ENCODE measurements around the gene IFITM2.

The IFITM2 gene

DNA sequence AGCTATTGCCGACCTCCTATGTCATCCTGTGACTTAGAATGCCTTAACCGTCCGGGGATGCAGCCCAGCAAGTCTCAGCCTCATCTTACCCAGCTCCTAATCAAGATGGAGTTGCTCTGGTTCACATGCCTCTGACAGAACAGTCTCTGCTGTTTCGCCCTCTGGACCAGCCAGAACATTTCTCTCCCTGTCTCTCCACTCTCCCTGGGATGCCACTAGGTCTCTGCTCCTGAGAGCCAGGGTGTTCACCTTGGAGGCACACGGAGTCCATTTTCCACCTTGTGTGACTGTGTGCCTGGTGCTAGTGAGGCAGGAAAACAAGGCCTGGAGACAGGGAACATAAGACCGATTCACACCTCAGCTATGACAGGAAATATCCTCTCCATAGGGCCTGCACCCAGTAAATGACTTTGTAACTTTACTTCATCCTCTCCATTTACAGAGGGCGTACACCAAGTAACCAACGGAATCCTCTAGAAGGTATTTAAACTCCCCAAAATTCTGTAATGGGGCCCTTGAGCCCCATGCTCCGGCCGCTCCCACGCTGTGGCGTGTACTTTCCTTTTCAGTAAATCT is 44.9 kb downstream of the IFITM2 start:
- H3K4me3 Mint-ChIP-seq, result no peak overlapping the region

DNA sequence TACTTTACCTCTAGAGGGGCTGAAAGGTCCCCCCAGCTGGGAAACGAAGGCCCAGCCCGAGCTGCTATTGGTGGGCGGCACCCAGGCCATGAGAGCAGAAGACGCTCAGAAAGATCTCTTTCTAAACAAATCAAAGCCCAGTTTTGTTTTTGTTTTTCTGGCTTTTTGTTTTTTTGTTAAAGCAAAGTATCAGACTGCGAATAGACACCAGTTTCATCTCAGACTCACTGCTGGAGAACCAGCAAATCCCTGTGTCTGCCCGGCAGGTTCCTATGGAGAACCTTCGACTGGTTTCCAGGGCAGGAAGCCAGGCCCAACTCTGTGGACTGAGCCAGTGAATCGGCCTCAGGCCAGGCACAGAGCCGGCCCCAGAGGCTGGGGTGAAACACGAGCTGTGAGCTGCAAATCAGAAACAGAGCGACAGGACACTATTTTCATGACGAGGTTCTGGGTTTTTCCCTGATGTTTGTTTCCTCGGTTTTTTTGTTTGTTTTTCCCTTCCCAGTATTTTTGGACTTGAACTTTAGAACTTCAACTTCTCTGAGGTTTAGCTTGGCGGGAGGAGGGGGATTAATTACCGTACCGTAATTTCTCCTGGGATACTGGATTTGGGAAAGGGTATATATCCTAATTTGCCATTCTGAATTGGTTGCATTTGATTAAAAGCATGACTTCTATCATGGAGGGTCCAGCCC is 45.7 kb downstream of the IFITM2 start:
- peaks cover 59% of the 10 kb centered on the region for H3K4me1 Mint-ChIP-seq
- peak overlapping the region; percentile 92 for H3K27ac Mint-ChIP-seq
- H3K9me3 Mint-ChIP-seq, result peaks cover 3% of the 10 kb centered on the region
- no peaks in the 10 kb centered on the region for H3K36me3 Mint-ChIP-seq (ENCODE audit: low read depth)
- H3K4me3 Mint-ChIP-seq, result peak overlapping the region; percentile 40
- peaks cover 11% of the 10 kb centered on the region for H3K27me3 Mint-ChIP-seq (ENCODE audit: low read depth, poor library complexity)
- no peak for DNase-seq
- TF ChIP-seq, protein P1, sequence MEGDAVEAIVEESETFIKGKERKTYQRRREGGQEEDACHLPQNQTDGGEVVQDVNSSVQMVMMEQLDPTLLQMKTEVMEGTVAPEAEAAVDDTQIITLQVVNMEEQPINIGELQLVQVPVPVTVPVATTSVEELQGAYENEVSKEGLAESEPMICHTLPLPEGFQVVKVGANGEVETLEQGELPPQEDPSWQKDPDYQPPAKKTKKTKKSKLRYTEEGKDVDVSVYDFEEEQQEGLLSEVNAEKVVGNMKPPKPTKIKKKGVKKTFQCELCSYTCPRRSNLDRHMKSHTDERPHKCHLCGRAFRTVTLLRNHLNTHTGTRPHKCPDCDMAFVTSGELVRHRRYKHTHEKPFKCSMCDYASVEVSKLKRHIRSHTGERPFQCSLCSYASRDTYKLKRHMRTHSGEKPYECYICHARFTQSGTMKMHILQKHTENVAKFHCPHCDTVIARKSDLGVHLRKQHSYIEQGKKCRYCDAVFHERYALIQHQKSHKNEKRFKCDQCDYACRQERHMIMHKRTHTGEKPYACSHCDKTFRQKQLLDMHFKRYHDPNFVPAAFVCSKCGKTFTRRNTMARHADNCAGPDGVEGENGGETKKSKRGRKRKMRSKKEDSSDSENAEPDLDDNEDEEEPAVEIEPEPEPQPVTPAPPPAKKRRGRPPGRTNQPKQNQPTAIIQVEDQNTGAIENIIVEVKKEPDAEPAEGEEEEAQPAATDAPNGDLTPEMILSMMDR (IDR thresholded peaks at IDR 0.05), result no peak

More for the DNA sequence above, 44.9 kb downstream of the IFITM2 start:
- Mint-ChIP-seq H3K9me3 (peaks cover 3% of the 10 kb centered on the region), H3K4me1 (peaks cover 59% of the 10 kb centered on the region), H3K27me3 (ENCODE audit: low read depth, poor library complexity) (peaks cover 11% of the 10 kb centered on the region), H3K36me3 (ENCODE audit: low read depth) (no peaks in the 10 kb centered on the region), H3K27ac (peak overlapping the region; percentile 92)
- TF ChIP-seq, protein P1 (IDR thresholded peaks at IDR 0.05), result no peak
- no peak for DNase-seq

DNA sequence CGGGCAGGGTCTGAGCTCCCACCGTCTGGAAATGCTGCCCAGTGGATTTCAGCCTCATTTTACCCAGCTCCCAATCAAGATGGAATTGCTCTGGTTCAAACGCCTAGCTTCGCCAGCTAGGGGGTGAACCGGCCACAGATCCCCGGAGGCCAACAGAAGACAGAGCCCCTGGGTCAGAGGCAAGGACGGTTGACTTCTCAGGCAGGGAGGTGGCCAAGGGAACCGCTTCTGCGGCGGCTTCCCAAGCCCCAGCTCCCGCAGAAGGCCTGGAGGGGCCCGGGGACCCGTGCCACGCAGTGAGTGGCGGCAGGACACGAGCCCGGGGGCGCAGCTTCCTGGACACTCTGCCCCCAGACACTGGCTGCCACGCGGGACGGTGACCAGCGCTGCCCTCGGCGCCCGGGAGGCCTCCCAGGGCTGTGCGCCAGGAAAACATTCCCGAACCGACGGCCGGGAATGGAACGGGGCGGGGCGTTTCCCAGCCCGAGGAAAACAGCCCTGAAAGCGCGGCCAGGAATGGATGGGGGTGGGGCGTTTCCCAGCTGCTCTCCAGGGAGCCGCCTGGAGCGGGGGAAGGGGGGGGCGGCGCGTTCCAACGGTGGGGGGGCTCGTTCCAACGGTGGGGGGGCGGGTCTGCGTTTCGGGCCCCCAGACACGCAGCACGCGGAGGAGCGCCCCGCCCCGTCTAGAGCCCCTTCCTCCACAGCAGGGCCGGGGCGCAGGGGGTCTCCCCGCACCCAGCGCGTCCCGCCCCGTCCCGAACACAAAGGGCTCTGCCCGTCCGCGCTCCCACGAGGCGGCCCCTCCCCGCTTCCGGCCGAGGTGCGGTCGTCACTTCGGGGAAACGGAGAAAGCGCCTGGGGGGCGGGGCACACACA is 48.2 kb downstream of the IFITM2 start:
- DNase-seq, result peak; percentile 92
- Mint-ChIP-seq H3K4me1 (peaks cover 41% of the 10 kb centered on the region), H3K27me3 (ENCODE audit: low read depth, poor library complexity) (peaks cover 5% of the 10 kb centered on the region), H3K27ac (peak overlapping the region; percentile 93), H3K9me3 (peaks cover 3% of the 10 kb centered on the region), H3K4me3 (peak overlapping the region; percentile 66), H3K36me3 (ENCODE audit: low read depth) (no peaks in the 10 kb centered on the region)
- TF ChIP-seq, protein P1 (IDR thresholded peaks at IDR 0.05), result no peak

DNA sequence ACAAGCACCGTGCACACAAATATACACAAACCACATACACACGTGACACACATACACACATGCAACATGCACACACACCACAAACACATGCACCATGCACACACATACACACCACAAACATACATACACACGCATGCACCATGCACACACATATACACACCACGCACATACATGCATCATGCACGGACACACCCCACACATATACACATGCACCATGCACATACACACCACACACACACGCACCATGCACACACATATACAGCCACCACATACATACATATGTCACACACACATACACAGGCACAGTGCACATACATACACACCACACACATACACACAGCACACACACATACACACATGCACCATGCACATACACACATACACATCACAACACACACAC is 49.0 kb downstream of the IFITM2 start:
- Mint-ChIP-seq H3K27ac (no peak overlapping the region), H3K36me3 (ENCODE audit: low read depth) (no peaks in the 10 kb centered on the region), H3K27me3 (ENCODE audit: low read depth, poor library complexity) (peaks cover under 1% of the 10 kb centered on the region), H3K4me3 (no peak overlapping the region), H3K9me3 (peaks cover under 1% of the 10 kb centered on the region), H3K4me1 (peaks cover 33% of the 10 kb centered on the region)
- DNase-seq, result no peak
- TF ChIP-seq, protein P1 (IDR thresholded peaks at IDR 0.05), result no peak

DNA sequence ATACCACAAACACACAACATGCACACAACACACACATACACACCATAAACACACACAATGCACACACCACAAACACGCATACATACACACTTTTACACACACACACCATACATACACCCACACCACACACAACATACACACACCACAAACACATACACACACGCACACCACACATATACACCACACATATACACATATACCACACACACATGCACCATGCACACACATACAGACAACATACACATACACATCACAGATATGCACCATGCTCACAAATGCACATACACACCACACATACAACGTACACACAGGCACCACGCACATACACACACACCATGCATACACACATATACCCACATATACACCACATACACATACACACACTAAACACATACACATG is 50.0 kb downstream of the IFITM2 start:
- Mint-ChIP-seq H3K36me3 (ENCODE audit: low read depth) (no peaks in the 10 kb centered on the region), H3K27me3 (ENCODE audit: low read depth, poor library complexity) (no peaks in the 10 kb centered on the region), H3K4me1 (peaks cover 26% of the 10 kb centered on the region), H3K4me3 (no peak overlapping the region), H3K27ac (no peak overlapping the region), H3K9me3 (peaks cover 3% of the 10 kb centered on the region)
- TF ChIP-seq, protein P1 (IDR thresholded peaks at IDR 0.05), result no peak
- no peak for DNase-seq

All from nephron progenitor cell (in vitro differentiated cells).